Gastroesophageal sphincter (tissue), 3 donors: ENCODE results near the gene NINL.

Experiments used
- POLR2AphosphoS5 ChIP-seq: sonication (generic); formaldehyde crosslinking; IDR thresholded peaks from one replicate; pipeline ENCODE4 v1.6.1; 2017; ENCODE audit warnings: antibody characterized with exemption
- TF ChIP-seq, protein P1 (sequence below), 4 experiments: fragments of 200-600 bp in 2 of 4; fragments of 450-650 bp in 2 of 4; sonication (generic) in 1 of 4; IDR thresholded peaks; one replicate each; pipeline ENCODE4 v1.5.1; 2017 to 2019; ENCODE audit warnings: antibody characterized with exemption in 4 of 4, mild to moderate bottlenecking in 2 of 4, moderate library complexity in 2 of 4

- TF ChIP-seq POLR2AphosphoS5, result no peak
- TF ChIP-seq, protein P1, sequence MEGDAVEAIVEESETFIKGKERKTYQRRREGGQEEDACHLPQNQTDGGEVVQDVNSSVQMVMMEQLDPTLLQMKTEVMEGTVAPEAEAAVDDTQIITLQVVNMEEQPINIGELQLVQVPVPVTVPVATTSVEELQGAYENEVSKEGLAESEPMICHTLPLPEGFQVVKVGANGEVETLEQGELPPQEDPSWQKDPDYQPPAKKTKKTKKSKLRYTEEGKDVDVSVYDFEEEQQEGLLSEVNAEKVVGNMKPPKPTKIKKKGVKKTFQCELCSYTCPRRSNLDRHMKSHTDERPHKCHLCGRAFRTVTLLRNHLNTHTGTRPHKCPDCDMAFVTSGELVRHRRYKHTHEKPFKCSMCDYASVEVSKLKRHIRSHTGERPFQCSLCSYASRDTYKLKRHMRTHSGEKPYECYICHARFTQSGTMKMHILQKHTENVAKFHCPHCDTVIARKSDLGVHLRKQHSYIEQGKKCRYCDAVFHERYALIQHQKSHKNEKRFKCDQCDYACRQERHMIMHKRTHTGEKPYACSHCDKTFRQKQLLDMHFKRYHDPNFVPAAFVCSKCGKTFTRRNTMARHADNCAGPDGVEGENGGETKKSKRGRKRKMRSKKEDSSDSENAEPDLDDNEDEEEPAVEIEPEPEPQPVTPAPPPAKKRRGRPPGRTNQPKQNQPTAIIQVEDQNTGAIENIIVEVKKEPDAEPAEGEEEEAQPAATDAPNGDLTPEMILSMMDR (IDR thresholded peaks at IDR 0.05), result no peak
Observed at GRCh38 chr20:25464501-25465242, 120.7 kb downstream of the NINL start.
